Nephron progenitor cell (in vitro differentiated cells): ENCODE data around the gene FTL.

Experiments
- DNase-seq: peaks from one replicate; pipeline ENCODE4 v3.0.0; 2021
- H3K27ac Mint-ChIP-seq: 2 replicates; pipeline ENCODE4 v1.8.0; 2021; ENCODE audit warnings: mild to moderate bottlenecking, moderate library complexity, mixed read lengths
- H3K27me3 Mint-ChIP-seq: 2 replicates; pipeline ENCODE4 v1.8.0; 2021; ENCODE audit warnings: mild to moderate bottlenecking, low read depth, mixed read lengths; ENCODE audit not compliant: poor library complexity
- H3K36me3 Mint-ChIP-seq: 2 replicates; pipeline ENCODE4 v1.8.0; 2021; ENCODE audit warnings: low read depth, mixed read lengths
- H3K4me1 Mint-ChIP-seq: 2 replicates; pipeline ENCODE4 v1.8.0; 2021; ENCODE audit warnings: mixed read lengths
- H3K4me3 Mint-ChIP-seq: 2 replicates; pipeline ENCODE4 v1.8.0; 2021; ENCODE audit warnings: mild to moderate bottlenecking, moderate library complexity, mixed read lengths
- H3K9me3 Mint-ChIP-seq: 2 replicates; pipeline ENCODE4 v1.8.0; 2021; ENCODE audit warnings: mild to moderate bottlenecking, moderate library complexity, mixed read lengths
- CTCF ChIP-seq: fragments of 200-600 bp; sonication (generic); IDR thresholded peaks from 2 replicates; pipeline ENCODE4 v1.5.0; 2021; ENCODE audit warnings: antibody characterized with exemption

Gene FTL

GRCh38 chr19:48969276-48970138 lies 4.4 kb downstream of the FTL start:
- H3K9me3 Mint-ChIP-seq, result no peaks in the 10 kb centered on the region
- no peak overlapping the region for H3K27ac Mint-ChIP-seq
- no peak for TF ChIP-seq CTCF
- peaks cover 2% of the 10 kb centered on the region for H3K27me3 Mint-ChIP-seq
- peaks cover 42% of the 10 kb centered on the region for H3K4me1 Mint-ChIP-seq
- DNase-seq, result no peak
- H3K4me3 Mint-ChIP-seq, result no peak overlapping the region
- peaks cover 54% of the 10 kb centered on the region for H3K36me3 Mint-ChIP-seq

GRCh38 chr19:48970139-48970766 lies 5.1 kb downstream of the FTL start:
- no peak for DNase-seq
- Mint-ChIP-seq H3K4me1 (peaks cover 37% of the 10 kb centered on the region), H3K4me3 (no peak overlapping the region), H3K27ac (peak overlapping the region; percentile 48), H3K9me3 (no peaks in the 10 kb centered on the region), H3K27me3 (peaks cover 2% of the 10 kb centered on the region), H3K36me3 (peaks cover 54% of the 10 kb centered on the region)
- TF ChIP-seq CTCF, result no peak

GRCh38 chr19:48970923-48971395 lies 5.8 kb downstream of the FTL start:
- no peak overlapping the region for H3K4me3 Mint-ChIP-seq

GRCh38 chr19:48975947-48976847 lies 11.1 kb downstream of the FTL start:
- H3K27me3 Mint-ChIP-seq, result peaks cover 1% of the 10 kb centered on the region
- no peak for DNase-seq
- peaks cover 5% of the 10 kb centered on the region for H3K4me1 Mint-ChIP-seq
- peaks cover 36% of the 10 kb centered on the region for H3K36me3 Mint-ChIP-seq
- no peaks in the 10 kb centered on the region for H3K9me3 Mint-ChIP-seq
- H3K4me3 Mint-ChIP-seq, result no peak overlapping the region
- TF ChIP-seq CTCF, result no peak
- H3K27ac Mint-ChIP-seq, result no peak overlapping the region

More at GRCh38 chr19:48970923-48971395, 5.8 kb downstream of the FTL start:
- Mint-ChIP-seq H3K27ac (no peak overlapping the region), H3K36me3 (peaks cover 53% of the 10 kb centered on the region), H3K4me1 (peaks cover 33% of the 10 kb centered on the region), H3K27me3 (peaks cover 2% of the 10 kb centered on the region), H3K9me3 (no peaks in the 10 kb centered on the region)
- peak; percentile 91 for DNase-seq
- peak; percentile 90 for TF ChIP-seq CTCF

GRCh38 chr19:48977061-48977460 lies 12.0 kb downstream of the FTL start:
- peaks cover 5% of the 10 kb centered on the region for H3K4me1 Mint-ChIP-seq
- no peaks in the 10 kb centered on the region for H3K9me3 Mint-ChIP-seq
- no peak for TF ChIP-seq CTCF
- peaks cover 3% of the 10 kb centered on the region for H3K27me3 Mint-ChIP-seq
- no peak overlapping the region for H3K27ac Mint-ChIP-seq
- DNase-seq, result no peak
- H3K4me3 Mint-ChIP-seq, result no peak overlapping the region
- H3K36me3 Mint-ChIP-seq, result peaks cover 44% of the 10 kb centered on the region
